Activated T-helper 1 cell treated with anti-CD3 and anti-CD28 coated beads, Interleukin-2, amount 50 U/mL, for 16 hours (primary cell): ENCODE measurements around the gene TYSND1.
"Not testable (repeated sequence)": the region's sequence is repeated elsewhere in the genome, so short reads cannot be mapped to it uniquely, and the experiment has no call there.

ENCODE experiments used
- DNase-seq, 2 donors: peaks; one replicate each; pipeline ENCODE4 v3.0.0-alpha.2; 2020; ENCODE audit warnings: low read depth in 1 of 2, low spot score in 1 of 2

TYSND1 gene

DNA sequence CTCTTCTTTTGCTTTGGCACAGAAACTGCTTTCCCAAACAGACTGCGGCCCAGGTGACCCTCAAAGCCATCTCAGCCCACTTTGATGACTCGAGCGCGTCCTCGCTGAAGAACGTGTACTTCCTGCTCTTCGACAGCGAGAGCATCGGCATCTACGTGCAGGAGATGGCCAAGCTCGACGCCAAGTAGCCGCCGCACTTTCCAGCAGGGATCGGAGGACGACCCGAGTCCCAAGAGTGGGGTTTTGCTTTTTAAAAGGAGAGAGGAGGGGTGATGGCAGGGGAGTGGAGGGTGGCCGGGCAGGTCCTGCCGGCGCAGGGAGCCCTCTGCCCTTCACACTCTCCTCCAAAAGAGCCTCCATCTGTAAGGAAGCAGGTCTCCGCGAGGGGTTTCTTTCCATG is 35.0 kb downstream of the TYSND1 start:
- no peak for DNase-seq

DNA sequence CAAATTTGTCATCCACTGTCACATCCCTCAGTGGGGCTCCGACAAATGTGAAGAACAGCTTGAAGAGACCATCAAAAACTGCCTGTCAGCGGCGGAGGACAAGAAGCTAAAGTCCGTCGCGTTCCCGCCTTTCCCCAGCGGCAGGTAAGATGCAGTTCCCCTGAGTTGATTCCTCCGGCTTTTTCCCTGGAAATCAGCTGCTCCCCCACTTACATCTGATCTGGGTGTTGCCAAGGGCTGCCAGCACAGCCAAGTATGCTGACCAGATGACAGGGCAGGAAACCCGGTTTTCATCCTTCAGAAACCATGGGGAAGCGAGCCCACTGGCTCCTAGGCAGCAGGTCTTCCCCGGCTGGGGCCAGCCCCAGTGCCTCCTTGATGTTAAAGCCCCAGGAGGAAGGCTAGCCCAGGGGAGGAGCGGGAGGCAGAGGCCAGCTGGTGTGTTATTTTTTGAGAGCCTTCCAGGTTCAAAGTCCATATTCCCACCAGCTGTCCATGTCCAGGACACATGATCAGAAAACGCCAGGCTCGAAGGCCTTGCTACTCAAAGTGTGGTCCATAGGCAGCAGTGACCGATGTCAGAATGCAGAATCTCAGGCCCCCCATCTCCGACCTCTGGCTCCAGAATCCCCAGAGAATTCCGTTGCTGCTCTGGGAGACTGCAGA is 37.3 kb downstream of the TYSND1 start:
- DNase-seq, result no peak

DNA sequence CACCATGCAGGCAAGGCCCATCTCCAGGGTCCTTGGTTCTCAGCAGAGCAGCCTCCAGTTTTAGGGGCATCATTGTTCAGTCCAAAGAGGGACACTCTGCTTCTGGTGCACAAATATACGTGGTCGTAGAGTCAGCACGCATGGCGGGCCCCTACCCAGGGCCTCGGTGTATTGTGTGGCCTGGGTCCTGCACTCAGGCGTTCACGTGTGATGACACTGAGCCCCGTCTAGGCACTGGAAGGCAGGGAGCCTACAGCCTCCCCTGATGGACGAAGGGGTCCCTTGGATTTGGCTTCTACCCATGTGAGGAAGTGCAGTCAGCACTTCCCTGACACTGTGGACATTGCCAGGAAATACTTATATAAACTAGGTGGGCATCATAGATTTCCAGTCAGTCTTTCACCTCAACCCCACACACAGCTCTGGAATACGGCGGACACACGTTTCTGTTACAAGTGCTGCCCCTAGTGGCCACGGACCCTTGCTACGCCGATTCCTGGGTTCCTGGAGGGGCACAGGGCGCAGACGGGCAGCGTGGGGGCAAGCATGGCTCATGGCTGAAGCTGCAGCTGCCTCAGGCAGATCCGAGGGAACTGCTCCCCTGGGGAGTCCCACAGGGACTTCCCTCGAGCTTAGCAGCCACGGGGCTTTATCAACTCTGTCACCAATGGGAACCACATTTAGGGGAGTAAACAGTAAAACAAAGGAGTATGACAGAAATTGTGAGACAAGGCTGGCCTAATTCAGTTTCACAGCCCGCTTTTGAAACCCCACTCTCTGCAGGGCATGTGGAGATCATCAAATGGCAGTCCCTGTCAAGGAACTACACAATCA is 39.3 kb downstream of the TYSND1 start:
- no peak for DNase-seq

DNA sequence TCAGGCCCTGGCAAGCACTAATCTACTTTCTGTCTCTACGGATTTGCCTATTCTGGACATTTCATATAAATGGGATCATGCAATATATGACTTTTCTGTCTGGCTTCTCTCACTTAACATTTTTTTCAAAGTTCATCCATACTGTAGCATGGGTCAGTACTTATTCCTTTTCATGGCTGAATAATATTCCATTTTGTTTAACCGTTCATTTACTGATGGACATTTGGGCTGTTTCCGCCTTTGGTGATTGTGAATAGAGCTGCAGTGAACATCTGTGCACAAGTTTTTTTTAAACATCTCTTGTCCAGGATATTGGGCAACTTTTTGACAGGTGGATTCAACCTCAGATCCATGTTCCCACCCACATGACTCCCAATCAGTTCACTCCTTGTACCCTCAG is 44.8 kb downstream of the TYSND1 start:
- DNase-seq, result no peak

DNA sequence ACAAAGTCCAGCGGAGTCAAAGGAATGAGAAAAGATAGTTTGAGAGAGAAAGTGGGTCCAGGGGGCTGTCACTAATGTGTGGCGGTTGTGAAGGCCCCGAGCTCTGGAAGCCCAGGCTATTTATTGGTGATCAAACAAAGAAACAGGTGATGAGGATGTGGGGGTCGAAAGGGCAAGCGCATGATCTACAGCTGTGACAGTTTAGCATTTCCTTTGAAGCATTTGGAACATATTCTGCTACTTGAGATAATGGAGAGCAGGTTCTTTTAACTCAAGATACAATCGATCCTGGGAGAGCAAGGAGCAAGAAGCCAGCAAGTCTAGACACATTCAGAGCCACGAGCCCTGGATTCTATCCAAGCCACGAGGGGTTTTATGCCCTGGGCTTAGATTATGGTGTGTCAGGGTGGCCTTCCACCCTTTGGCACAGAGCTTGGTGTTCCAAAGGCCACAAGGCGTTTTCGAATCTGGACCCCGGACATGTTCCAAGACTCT is 45.4 kb downstream of the TYSND1 start:
- not testable (repeated sequence) for DNase-seq

DNA sequence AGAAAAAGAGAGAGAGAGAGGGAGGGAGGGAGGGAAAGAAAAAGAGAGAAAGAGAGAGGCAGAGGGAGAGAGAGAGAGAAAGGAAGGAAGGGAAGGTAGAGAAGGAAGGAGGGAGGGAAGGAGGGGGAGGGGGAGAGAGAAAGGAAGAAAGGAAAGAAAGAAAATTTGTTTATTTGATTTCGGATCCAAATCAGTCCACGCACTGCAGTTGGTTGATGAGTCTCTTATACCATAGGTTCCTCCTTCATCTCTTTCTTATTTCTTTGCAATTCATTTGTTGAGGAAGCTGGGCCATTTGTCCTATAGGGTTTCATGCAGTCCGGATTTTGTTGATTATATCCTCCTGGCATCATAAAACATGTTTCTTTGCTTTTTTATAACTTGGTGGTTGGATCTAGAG is 48.2 kb downstream of the TYSND1 start:
- DNase-seq, result no peak

DNA sequence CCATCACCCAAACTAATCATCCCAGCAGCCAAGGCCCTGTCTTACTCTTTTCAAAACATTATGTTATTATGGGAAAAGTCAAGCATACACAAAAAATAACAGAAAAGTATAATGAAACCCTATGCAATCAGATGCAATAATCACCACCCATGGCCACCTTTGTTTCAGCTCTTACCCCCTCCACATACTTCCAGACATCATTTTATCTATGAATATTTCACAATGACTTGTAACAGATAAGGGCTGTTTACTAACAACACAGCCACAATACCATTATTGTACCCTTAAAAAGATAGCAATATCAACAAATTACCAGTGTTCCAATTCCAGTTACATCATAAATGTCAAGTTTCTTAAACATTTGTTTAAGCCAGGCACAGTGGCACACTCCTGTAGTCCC is 49.0 kb downstream of the TYSND1 start:
- no peak for DNase-seq

DNA sequence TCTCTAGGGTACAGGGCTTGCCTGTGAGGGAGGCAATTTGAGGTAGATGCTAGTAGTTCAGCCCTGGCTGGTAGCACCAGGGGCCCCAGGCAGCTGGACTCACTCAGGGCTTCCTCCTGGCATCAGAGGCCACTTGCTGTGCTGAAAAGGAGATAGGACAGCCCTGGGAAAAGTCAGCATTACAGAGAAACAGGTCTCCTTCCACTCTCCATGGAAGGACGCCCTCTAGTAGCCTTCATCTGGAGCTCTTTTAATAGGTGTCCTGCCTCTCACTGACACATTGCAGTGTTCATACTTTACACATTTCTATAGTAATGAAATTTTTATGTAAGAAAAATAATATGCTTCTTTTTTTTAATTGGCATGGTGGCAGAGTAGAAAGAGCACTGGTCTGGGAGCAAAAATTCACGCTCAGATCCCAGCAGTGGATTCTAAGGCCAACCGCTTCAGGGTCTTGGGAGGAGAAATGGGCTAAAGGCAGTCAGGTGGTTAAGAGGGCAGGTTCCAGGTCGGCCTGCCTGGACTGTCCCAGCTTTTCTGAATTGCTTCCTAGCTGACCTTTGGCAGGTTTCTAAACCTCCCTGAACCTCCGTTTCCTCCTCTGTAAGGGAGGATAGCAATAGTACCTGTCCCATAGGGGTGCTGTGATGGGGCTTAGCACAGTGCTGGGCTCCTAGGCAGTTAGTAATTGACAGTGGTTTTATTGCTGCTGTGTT is 49.6 kb downstream of the TYSND1 start:
- no peak for DNase-seq

DNA sequence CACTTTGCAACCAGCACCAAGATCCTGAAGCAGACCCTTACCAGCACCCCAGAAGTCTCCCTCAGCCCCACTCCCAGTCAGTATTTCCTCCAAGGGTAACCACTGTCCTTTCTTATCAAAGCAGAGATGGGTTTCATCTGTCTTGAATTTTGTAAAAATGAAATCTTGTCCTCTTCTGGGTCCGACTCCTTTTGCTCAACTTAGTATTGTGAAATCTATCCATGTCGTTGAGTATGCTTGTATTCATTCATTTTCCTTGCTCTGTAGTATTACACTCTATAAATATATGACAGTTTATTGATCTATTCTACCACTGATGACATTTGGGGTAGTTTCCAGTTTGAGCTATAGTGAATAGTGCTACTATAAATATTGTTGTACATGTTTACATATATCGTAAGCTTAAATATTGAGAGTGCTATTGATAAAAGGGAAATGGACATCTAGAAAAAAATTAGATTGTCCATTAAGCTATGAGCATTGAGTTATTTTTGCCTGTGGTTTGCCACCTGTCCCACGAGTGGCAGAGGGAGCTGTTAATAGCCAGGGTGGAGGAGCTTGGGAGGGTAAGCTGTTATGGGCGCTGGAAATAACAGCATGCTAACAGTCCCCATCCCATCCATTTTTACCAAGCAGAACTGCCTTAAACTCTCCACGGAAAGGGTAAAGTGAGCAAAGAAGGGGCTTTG is 50.3 kb downstream of the TYSND1 start:
- no peak for DNase-seq

DNA sequence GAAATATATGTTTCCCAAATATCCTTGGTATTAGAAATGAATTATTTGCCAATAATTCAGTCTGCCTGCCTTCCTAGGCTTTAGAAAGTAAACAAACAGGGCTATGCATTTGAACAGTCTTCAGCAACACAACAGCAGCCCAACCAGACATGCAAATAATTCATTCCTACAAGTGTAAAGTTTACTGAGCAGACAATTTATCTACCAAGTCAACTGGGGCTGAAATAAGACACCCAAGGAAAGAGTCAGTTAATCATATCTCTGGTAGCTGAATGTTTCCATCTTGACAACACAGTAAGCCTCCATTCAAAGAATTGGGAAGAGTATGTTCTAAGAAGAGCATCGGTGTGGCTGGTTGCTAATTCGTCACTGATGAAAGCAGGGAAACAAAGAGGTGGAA is 52.2 kb downstream of the TYSND1 start:
- no peak for DNase-seq

DNA sequence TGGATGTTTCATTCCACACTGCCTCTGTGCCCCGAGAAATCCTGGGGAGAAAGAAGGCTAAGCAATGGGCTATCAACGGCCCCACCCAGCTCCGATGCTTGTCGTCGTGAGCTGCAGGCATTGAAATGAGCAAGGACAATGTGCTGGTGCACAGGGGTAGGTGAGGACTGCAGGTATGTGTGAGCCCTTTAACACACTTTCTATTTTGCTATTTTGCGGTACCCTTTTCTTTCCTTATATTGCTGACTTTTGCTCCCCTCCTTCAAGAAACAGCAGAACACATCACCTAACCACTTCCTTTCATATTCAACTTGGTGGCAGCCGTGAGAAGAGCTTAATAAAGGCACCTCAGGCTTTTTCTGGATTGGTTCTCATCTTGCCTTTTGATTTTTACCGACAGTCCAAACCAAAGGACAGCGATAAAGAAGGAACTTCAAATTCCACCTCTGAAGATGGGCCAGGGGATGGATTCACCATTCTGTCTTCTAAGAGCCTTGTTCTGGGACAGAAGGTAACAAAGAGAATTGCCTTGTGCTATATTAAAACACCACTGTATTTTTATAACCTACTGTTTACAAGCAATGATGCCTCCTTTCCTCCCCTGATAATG is 53.1 kb downstream of the TYSND1 start:
- no peak for DNase-seq

DNA sequence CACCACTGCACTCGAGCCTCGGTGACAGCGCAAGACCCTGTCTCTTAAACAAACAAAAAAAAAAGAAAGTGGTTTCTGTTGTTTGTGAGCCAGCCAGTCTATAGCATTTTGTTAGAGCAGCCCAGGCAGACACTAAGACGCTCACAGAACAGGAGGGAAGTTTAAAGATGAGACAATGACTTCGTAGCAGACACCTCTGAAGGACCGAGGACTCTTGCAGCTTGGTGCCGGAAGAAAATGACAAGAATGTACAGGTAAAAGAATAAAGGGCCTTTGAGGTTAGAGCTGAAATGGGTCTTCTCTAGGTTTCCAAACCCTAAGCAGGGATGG is 54.1 kb downstream of the TYSND1 start:
- no peak for DNase-seq

DNA sequence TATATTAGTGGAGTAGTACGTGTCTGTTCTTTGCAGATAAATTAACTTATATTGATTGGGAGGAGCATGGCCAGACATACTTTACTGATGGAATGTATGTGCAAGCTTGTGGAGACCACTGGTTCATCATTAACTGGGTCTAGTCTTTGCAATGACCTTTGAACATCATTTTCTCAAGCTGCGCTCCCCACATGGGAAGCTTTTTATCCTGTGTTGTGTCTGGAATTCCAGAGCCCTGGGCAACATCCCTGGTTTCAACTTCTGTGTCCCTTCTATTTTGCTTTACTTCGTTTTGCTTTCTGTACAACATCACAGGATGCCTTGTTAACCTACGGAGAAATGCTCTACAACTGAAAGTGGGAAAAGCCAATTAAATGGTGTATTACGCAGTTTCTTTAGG is 55.5 kb downstream of the TYSND1 start:
- no peak for DNase-seq

DNA sequence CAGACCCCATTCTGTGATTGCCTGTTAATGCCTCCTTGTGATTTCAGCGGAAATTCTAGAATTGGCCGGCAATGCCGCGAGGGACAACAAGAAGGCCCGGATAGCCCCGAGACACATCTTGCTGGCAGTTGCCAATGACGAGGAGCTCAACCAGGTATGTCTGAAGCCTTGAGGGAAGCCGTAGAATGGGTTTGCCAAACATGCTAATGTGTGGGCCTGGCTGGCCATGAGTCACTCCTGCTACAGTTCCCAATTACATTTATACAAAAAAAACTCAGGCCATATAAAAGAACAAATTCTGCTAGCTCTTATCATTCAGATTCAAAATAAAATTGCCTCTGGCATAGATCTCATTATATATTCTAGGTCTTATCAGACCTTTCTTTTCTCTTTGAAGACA is 56.5 kb downstream of the TYSND1 start:
- no peak for DNase-seq

DNA sequence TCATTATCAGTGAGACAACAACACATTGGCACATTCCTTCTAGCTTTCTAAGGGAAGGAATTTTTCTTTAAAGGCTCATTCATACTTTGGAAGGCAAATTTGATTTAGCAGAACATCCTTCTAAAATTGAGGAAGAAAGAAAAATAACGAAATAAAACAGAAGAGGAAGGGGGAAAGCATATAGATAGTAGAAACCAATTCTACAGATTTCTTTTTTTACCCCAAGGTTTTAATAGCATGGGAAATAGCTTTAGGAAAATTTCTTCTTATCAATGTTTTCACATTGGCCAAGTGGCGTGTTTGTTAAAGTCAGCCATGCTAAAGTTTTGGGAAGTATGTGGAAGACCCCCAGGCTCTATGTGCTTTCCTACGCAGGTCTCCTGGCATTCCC is 58.2 kb downstream of the TYSND1 start:
- no peak for DNase-seq
